Right cardiac atrium (tissue), 5 donors: ENCODE measurements around the gene MAD1L1. TPM values are rescaled to one million over a fixed set of nuclear protein-coding genes. Genes with fewer than 3 reads are reported as not detected.

Experiments
- ATAC-seq, 2 donors: fragments of 200-7000 bp; cut with Tn5 transposase; one replicate each; pipeline versions ENCODE4 v1.8.0 to v1.9.1; 2020; ENCODE audit warnings: moderate library complexity in 2 of 2, mild to moderate bottlenecking in 1 of 2
- DNase-seq, 3 donors: peaks; one replicate each; pipeline ENCODE4 v3.0.0-alpha.2; 2020
- H3K27ac ChIP-seq: one replicate; pipeline ENCODE4 v1.5.1; 2013; ENCODE audit warnings: mild to moderate bottlenecking, low read length, control low read depth, moderate library complexity
- H3K27me3 ChIP-seq: one replicate; pipeline ENCODE4 v1.6.1; 2013; ENCODE audit not compliant: control insufficient read depth, insufficient read depth
- H3K4me1 ChIP-seq: one replicate; pipeline ENCODE4 v1.6.1; 2013; ENCODE audit warnings: low read length; ENCODE audit not compliant: control insufficient read depth, insufficient read depth
- H3K4me3 ChIP-seq: one replicate; pipeline ENCODE4 v1.5.1; 2013; ENCODE audit warnings: low read length, control low read depth
- H3K9me3 ChIP-seq: one replicate; pipeline ENCODE4 v1.6.1; 2013; ENCODE audit warnings: low read length; ENCODE audit not compliant: control insufficient read depth
- WGBS: extraction: QIAGEN DNeasy Blood & Tissue Kit; methylation state at CpG from one replicate; pipeline ENCODE4 v1.1.7; 2013; 5-methylcytosine and 5-hydroxymethylcytosine counted together
- intact Hi-C, 4 donors: fragments of 100-400 bp; cut with DNase I; formaldehyde crosslinking; loops; one replicate each; pipeline versions ENCODE4 v1.11.0 to v1.14.0; 2022 to 2023
- polyA plus RNA-seq: library from polyadenylated mRNA; stranded (reverse); fragments of 200-250 nt; gene quantifications from one replicate; pipeline ENCODE4 v1.2.3, GENCODE V29; 2013
- total RNA-seq, 4 donors: library from RNA; stranded (reverse); fragmentation: NEBNext Ultra II Directional; extraction: Animal tissue kit (Norgen Biotek cat#: 25700); gene quantifications; one replicate each; pipeline ENCODE4 v1.2.1, GENCODE V29; 2021
- donor health status: healthy with polysubstance abuse.
- donor health status: DM: no; HTN: yes; CAD: no.
- donor health status: DM: no; HTN: no; CAD: no.
- donor health status: DM: no; HTN: yes; CAD: no; lungs with severe emphysema.
- donor health status: DM: yes; HTN: yes; CAD: no.

Gene MAD1L1
- total and polyA plus RNA-seq, 5 donors, result 15.3 to 41.0 (median 33.7) TPM

GRCh38 chr7:2099048-2099957, 133.4 kb downstream of the MAD1L1 start:
- ATAC-seq (no peak), DNase-seq (no peak)
- Histone ChIP-seq H3K9me3 (no peaks in the 10 kb centered on the region), H3K27ac (no peak overlapping the region), H3K27me3 (no peaks in the 10 kb centered on the region), H3K4me1 (peaks cover 5% of the 10 kb centered on the region), H3K4me3 (no peak overlapping the region)
- intact Hi-C loops, result no loop called here
- WGBS, result 86% methylated on average over 29 of the region's 29 CpGs

DNA sequence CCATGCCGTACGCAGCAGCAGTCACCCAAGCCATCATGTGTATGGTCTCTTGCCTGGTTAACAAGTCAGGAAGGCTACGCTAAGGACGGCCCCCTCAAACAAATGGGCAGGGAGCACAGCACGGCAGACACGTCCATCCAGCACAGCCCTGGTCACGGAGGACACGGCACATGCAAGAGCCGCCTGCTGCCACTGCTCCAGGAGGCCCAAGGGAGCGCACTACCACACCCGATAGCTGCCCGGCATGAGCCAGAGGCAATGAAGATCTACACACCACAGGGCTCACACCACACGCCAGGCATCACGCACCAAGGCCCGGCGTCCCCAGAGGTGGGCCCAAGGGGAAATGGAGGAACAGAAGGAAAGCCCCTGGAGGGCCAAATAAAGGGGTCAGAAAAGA, 134.2 kb downstream of the MAD1L1 start:
- DNase-seq (no peak), ATAC-seq (no peak)
- no peaks in the 10 kb centered on the region for H3K27me3 ChIP-seq
- H3K9me3 ChIP-seq, result no peaks in the 10 kb centered on the region
- no peak overlapping the region for H3K27ac ChIP-seq
- peaks cover under 1% of the 10 kb centered on the region for H3K4me1 ChIP-seq
- 89% methylated on average over 16 of the region's 16 CpGs for WGBS
- intact Hi-C loops, result no loop called here
- no peak overlapping the region for H3K4me3 ChIP-seq

- H3K27ac ChIP-seq, result no peak overlapping the region
- intact Hi-C loops, result no loop called here
These were observed 134.7 kb downstream of the MAD1L1 start for GRCh38 chr7:2098056-2098455.

GRCh38 chr7:2097492-2097891, 135.3 kb downstream of the MAD1L1 start:
- Histone ChIP-seq H3K27ac (no peak overlapping the region), H3K27me3 (no peaks in the 10 kb centered on the region), H3K4me3 (no peak overlapping the region), H3K4me1 (no peaks in the 10 kb centered on the region), H3K9me3 (no peaks in the 10 kb centered on the region)
- WGBS, result 97% methylated on average over 11 of the region's 11 CpGs
- no peak for DNase-seq
- intact Hi-C loops, result no loop called here
- ATAC-seq, result no peak

More at GRCh38 chr7:2098056-2098455, 134.7 kb downstream of the MAD1L1 start:
- WGBS, result 97% methylated on average over 18 of the region's 18 CpGs
- DNase-seq (no peak), ATAC-seq (no peak)
- H3K27me3 ChIP-seq, result no peaks in the 10 kb centered on the region
- no peaks in the 10 kb centered on the region for H3K9me3 ChIP-seq
- H3K4me3 ChIP-seq, result no peak overlapping the region
- H3K4me1 ChIP-seq, result no peaks in the 10 kb centered on the region

- no peak overlapping the region for H3K27ac ChIP-seq
- DNase-seq, result peak in 1 of 3 donors; percentile 72
- intact Hi-C loops, result no loop called here
- no peak overlapping the region for H3K4me3 ChIP-seq
- no peaks in the 10 kb centered on the region for H3K4me1 ChIP-seq
- WGBS, result 88% methylated on average over 28 of the region's 28 CpGs
- H3K9me3 ChIP-seq, result no peaks in the 10 kb centered on the region
- no peaks in the 10 kb centered on the region for H3K27me3 ChIP-seq
- ATAC-seq, result no peak
These were observed 135.9 kb downstream of the MAD1L1 start for GRCh38 chr7:2096692-2097387.

DNA sequence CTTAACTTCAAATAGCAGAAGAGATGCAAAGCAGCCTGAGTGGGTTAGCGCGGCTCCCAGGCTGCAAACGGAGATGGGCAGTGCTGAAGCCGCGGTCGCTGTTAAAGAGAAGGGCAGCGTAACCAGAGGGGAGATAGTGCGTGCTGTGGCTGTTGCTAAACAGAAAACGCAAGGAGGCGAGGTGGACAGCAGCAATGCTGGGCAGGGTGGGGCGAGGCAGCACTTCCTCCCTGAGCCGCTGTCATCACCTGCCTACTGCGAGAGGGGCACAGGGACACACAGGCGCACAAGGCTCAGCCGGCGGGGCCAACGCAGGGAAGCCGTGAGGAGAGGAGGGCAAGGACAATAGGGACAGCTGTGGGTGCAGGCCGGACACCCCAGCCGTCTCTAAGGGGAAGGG, 137.3 kb downstream of the MAD1L1 start:
- intact Hi-C loops, result no loop called here
- H3K27ac ChIP-seq, result no peak overlapping the region
- H3K4me1 ChIP-seq, result no peaks in the 10 kb centered on the region
- ATAC-seq, result peak in 1 of 2 donors; percentile 59
- 77% methylated on average over 20 of the region's 20 CpGs for WGBS
- no peaks in the 10 kb centered on the region for H3K27me3 ChIP-seq
- no peaks in the 10 kb centered on the region for H3K9me3 ChIP-seq
- DNase-seq, result no peak
- H3K4me3 ChIP-seq, result no peak overlapping the region

GRCh38 chr7:2094454-2095045, 138.2 kb downstream of the MAD1L1 start:
- Histone ChIP-seq H3K4me1 (no peaks in the 10 kb centered on the region), H3K9me3 (no peaks in the 10 kb centered on the region), H3K27me3 (no peaks in the 10 kb centered on the region), H3K27ac (no peak overlapping the region), H3K4me3 (no peak overlapping the region)
- no peak for DNase-seq
- ATAC-seq, result no peak
- WGBS, result 92% methylated on average over 13 of the region's 13 CpGs
- intact Hi-C loops, result no loop called here

DNA sequence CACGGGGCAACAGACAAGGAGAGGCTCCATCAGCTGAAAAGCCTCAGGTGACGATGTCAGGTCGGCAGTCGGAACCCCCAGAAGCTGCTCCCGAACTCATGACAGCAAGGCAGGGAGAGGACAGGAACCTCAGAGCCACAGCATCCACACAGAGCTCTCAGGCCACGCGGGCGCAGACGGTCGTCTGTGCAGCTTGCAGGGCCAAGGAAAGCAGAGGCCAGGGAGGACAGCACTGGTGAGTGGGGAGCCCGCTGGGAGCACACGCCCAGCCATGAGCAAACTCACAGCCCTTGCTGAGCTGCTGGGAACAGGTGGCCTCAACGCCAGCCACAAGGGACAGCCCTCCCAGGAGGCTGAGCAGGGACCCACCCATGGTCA, 138.9 kb downstream of the MAD1L1 start:
- intact Hi-C loops, result no loop called here
- H3K4me1 ChIP-seq, result no peaks in the 10 kb centered on the region
- ATAC-seq (no peak), DNase-seq (no peak)
- H3K27ac ChIP-seq, result no peak overlapping the region
- 92% methylated on average over 13 of the region's 13 CpGs for WGBS
- H3K4me3 ChIP-seq, result no peak overlapping the region
- no peaks in the 10 kb centered on the region for H3K27me3 ChIP-seq
- no peaks in the 10 kb centered on the region for H3K9me3 ChIP-seq

DNA sequence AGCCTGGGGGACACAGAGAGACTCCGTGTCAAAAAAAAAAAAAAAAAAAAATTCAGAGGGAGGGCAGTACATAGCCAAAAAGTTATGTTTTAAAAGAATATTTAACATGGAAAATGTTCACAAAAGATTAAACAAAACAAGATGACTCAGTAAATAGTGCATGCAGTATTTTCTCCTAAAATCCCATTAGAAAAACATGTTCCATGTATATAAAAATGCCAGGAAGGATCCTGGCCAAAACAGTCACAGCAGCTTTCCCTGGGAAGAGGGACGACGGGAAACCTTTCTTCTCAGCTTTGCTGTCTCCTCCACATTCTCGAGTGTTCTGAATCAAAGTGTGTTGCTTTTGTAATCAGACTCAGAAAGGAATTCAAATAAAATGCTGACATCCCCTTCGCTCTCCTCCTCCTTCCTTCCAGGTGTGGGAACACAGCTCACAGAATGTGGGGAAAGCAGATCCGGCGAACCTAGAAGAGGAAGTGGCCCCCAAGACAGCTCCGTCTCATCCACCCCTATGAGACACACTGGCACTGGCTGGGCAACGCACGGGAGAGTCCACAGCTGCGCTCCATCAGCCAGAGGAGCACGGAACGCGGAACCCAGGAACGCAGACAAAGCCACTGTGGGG, 139.4 kb downstream of the MAD1L1 start:
- no peak for DNase-seq
- Histone ChIP-seq H3K9me3 (no peaks in the 10 kb centered on the region), H3K4me1 (no peaks in the 10 kb centered on the region), H3K4me3 (no peak overlapping the region), H3K27ac (no peak overlapping the region), H3K27me3 (no peaks in the 10 kb centered on the region)
- 79% methylated on average over 15 of the region's 15 CpGs for WGBS
- intact Hi-C loops, result no loop called here
- no peak for ATAC-seq

DNA sequence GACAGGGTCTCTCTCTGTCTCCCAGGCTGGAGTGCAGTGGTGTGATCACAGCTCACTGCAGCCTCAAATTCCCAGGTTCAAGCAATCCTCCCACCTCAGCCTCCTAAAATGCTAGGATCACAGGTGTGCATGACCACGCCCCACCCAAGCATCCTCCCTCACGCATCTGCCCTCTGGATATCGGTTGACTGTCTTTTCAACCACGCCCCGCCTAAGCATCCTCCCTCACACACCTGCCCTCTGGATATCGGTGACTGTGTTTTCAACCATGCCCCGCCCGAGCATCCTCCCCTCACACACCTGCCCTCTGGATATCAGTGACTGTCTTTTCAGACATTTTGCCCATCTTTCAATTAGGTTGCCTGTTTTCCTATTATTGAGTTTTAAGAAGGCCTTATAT, 140.5 kb downstream of the MAD1L1 start:
- H3K4me1 ChIP-seq, result no peaks in the 10 kb centered on the region
- H3K9me3 ChIP-seq, result no peaks in the 10 kb centered on the region
- DNase-seq (no peak), ATAC-seq (no peak)
- no peak overlapping the region for H3K27ac ChIP-seq
- H3K4me3 ChIP-seq, result no peak overlapping the region
- no peaks in the 10 kb centered on the region for H3K27me3 ChIP-seq
- WGBS, result 96% methylated on average over 8 of the region's 8 CpGs
- intact Hi-C loops, result no loop called here
